GM08714 (cell line): ENCODE results near the gene MYH11.

Experiments
- H3K4me3 ChIP-seq: fragments of 200-500 bp; sonication (Bioruptor generic); 2 replicates; pipeline ENCODE4 v1.5.1; 2014; ENCODE audit warnings: mild to moderate bottlenecking, low read length, inconsistent platforms
- ZNF274 ChIP-seq: IDR thresholded peaks from 2 replicates; pipeline ENCODE4 v1.6.1; 2012; ENCODE audit warnings: mild to moderate bottlenecking, low read depth, low read length

The MYH11 gene

GRCh38 chr16:15775663-15776304, 81.0 kb downstream of the MYH11 start:
- no peak overlapping the region for H3K4me3 ChIP-seq
- TF ChIP-seq ZNF274 = no peak

GRCh38 chr16:15775209-15775608, 81.6 kb downstream of the MYH11 start:
- H3K4me3 ChIP-seq = no peak overlapping the region

GRCh38 chr16:15773968-15774367, 82.9 kb downstream of the MYH11 start:
- no peak for TF ChIP-seq ZNF274
- no peak overlapping the region for H3K4me3 ChIP-seq

More at GRCh38 chr16:15775209-15775608, 81.6 kb downstream of the MYH11 start:
- no peak for TF ChIP-seq ZNF274

GRCh38 chr16:15772579-15773293, 84.1 kb downstream of the MYH11 start:
- TF ChIP-seq ZNF274 = no peak
- H3K4me3 ChIP-seq = no peak overlapping the region

GRCh38 chr16:15771694-15772093, 85.1 kb downstream of the MYH11 start:
- TF ChIP-seq ZNF274 = no peak
- no peak overlapping the region for H3K4me3 ChIP-seq

GRCh38 chr16:15770512-15770911, 86.3 kb downstream of the MYH11 start:
- no peak overlapping the region for H3K4me3 ChIP-seq
- TF ChIP-seq ZNF274 = no peak

GRCh38 chr16:15770107-15770506, 86.7 kb downstream of the MYH11 start:
- no peak for TF ChIP-seq ZNF274
- no peak overlapping the region for H3K4me3 ChIP-seq

GRCh38 chr16:15769239-15769638, 87.6 kb downstream of the MYH11 start:
- H3K4me3 ChIP-seq = no peak overlapping the region
- TF ChIP-seq ZNF274 = no peak

GRCh38 chr16:15768201-15768600, 88.6 kb downstream of the MYH11 start:
- TF ChIP-seq ZNF274 = no peak

GRCh38 chr16:15766918-15767317, 89.9 kb downstream of the MYH11 start:
- H3K4me3 ChIP-seq = no peak overlapping the region
- no peak for TF ChIP-seq ZNF274

More at GRCh38 chr16:15768201-15768600, 88.6 kb downstream of the MYH11 start:
- no peak overlapping the region for H3K4me3 ChIP-seq

GRCh38 chr16:15765880-15766279, 90.9 kb downstream of the MYH11 start:
- no peak for TF ChIP-seq ZNF274
- H3K4me3 ChIP-seq = no peak overlapping the region

GRCh38 chr16:15765116-15765515, 91.7 kb downstream of the MYH11 start:
- no peak overlapping the region for H3K4me3 ChIP-seq
- TF ChIP-seq ZNF274 = no peak

- no peak overlapping the region for H3K4me3 ChIP-seq
Measured at GRCh38 chr16:15764112-15764511, 92.7 kb downstream of the MYH11 start.

GRCh38 chr16:15760129-15760528, 96.7 kb downstream of the MYH11 start:
- H3K4me3 ChIP-seq = no peak overlapping the region
- TF ChIP-seq ZNF274 = no peak

More at GRCh38 chr16:15764112-15764511, 92.7 kb downstream of the MYH11 start:
- TF ChIP-seq ZNF274 = no peak

GRCh38 chr16:15759070-15759469, 97.8 kb downstream of the MYH11 start:
- no peak overlapping the region for H3K4me3 ChIP-seq
- no peak for TF ChIP-seq ZNF274
